ENCODE measurements around the gene CCR1.

DNA sequence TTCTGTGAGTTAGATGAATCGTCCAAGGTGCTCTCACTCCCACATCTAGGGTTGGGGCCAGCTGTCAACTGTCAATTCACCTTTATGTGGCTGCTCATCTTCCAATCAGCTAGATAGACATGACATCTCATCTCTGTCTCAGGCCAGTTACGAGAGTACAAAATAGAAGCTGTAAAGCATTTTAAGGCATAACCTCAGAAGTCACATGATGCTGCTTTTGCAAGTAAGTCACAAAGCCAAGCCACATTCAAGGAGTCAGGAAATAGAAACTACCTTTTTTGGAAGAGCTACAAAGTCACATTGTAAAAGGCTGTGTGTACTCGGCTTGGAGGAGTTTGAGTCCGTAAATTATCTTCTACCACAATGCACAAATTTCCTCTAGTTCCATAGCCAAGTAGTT, 5.1 kb upstream of the CCR1 start:
- TF ChIP-seq, protein P1, sequence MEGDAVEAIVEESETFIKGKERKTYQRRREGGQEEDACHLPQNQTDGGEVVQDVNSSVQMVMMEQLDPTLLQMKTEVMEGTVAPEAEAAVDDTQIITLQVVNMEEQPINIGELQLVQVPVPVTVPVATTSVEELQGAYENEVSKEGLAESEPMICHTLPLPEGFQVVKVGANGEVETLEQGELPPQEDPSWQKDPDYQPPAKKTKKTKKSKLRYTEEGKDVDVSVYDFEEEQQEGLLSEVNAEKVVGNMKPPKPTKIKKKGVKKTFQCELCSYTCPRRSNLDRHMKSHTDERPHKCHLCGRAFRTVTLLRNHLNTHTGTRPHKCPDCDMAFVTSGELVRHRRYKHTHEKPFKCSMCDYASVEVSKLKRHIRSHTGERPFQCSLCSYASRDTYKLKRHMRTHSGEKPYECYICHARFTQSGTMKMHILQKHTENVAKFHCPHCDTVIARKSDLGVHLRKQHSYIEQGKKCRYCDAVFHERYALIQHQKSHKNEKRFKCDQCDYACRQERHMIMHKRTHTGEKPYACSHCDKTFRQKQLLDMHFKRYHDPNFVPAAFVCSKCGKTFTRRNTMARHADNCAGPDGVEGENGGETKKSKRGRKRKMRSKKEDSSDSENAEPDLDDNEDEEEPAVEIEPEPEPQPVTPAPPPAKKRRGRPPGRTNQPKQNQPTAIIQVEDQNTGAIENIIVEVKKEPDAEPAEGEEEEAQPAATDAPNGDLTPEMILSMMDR (IDR thresholded peaks at IDR 0.05; ENCODE audit: low read depth, low read length): no peak
- TF ChIP-seq POLR2A (IDR thresholded peaks at IDR 0.05; ENCODE audit: extremely low read depth, insufficient read length): no peak
